GM12864 (cell line): ENCODE measurements around the gene CCBE1.

Source experiments
- DNase-seq: peaks from one replicate; pipeline ENCODE4 v3.0.0-alpha.2; 2011; ENCODE audit warnings: low read depth
- H3K4me3 ChIP-seq: 2 replicates; pipeline ENCODE4 v1.5.1; 2011; ENCODE audit warnings: mild to moderate bottlenecking, low read depth, low read length, control low read depth
- TF ChIP-seq, protein P1 (sequence below): IDR thresholded peaks from 2 replicates; pipeline ENCODE4 v1.5.1; 2011; ENCODE audit warnings: low read depth, mild to moderate bottlenecking, moderate library complexity, low read length, control low read depth, inconsistent platforms; ENCODE audit errors: missing control alignments

Gene CCBE1

DNA sequence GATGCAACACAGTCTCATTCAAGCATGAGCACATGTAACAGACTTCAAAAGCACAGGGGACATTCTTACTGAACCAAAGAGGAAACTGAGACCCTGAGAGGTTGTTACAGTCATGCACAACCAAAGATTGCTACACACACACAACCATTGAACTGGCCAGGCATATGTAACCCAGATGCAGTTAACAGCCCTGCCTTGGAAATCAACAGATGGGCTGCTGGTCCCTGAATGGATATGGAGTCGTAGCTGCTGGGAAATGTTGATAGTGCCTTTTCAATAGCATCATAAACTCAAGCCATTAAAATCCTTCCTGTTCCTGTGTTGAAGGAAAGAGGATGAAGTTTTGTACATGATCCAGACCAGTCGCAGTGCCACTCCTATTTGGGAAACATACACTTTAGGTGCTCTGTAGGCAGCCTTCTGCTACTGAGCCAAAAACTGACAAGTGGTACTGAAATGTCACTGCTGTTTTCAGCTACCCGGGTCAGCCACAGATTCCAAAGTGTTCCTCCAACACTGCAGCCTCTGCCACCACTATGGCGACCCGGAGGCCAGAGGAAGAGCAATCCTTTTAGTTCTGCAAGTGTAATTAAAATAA is 143.9 kb downstream of the CCBE1 start:
- TF ChIP-seq, protein P1, sequence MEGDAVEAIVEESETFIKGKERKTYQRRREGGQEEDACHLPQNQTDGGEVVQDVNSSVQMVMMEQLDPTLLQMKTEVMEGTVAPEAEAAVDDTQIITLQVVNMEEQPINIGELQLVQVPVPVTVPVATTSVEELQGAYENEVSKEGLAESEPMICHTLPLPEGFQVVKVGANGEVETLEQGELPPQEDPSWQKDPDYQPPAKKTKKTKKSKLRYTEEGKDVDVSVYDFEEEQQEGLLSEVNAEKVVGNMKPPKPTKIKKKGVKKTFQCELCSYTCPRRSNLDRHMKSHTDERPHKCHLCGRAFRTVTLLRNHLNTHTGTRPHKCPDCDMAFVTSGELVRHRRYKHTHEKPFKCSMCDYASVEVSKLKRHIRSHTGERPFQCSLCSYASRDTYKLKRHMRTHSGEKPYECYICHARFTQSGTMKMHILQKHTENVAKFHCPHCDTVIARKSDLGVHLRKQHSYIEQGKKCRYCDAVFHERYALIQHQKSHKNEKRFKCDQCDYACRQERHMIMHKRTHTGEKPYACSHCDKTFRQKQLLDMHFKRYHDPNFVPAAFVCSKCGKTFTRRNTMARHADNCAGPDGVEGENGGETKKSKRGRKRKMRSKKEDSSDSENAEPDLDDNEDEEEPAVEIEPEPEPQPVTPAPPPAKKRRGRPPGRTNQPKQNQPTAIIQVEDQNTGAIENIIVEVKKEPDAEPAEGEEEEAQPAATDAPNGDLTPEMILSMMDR: no peak

DNA sequence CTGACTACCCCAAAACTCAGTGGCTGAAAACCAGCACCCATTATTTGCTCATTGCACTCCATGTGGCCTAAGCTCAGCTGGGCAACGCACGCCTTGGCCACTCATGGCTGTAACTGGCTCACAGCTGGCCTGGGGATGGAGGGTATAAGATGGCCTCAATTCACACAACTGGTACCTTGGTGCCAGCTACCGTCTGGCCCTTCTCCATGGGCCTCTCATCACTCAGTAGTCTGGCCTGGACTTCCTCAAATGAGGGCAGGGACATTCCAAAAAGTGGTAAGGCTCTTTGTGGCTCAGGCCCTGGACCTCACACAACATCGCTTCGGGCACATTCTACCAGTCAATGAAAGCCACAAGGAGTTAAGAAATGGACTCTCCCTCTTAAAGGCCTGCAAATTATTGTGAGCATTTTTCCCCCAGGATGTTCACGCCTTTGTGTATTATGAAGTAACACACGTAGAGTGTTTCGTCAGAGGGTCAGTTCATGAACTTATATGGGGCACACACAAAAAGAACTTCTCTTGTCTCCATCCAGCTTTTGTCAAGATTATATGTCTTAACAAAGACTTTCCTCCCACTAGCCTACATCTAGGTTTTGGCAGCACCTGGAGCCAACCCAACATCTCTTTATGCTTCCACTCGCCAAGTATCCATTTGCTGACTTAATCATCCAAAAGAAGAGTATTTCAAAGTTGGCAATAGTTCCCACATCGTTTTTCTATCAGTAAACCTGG is 145.2 kb downstream of the CCBE1 start:
- H3K4me3 ChIP-seq: no peak overlapping the region
- DNase-seq: no peak
- TF ChIP-seq, protein P1: no peak

More for the DNA sequence above, 143.9 kb downstream of the CCBE1 start:
- DNase-seq: no peak
- no peak overlapping the region for H3K4me3 ChIP-seq

DNA sequence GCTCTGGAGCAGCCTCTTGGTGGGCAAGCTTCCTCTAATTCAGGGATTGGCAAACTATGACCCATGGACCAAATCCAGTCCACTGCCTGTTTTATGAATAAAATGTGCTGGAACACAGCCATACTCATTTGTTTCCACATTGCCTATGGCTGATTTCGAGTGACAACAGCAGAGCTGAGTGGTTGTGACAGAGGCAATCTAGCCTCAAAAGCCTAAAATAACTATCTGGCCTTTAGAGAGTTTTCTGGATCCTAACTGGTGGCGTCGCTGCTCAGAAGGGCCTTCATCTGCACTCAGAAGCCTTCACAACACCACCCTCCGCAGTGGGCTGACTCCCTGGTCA is 147.1 kb downstream of the CCBE1 start:
- H3K4me3 ChIP-seq: no peak overlapping the region
- no peak for DNase-seq
- TF ChIP-seq, protein P1: no peak

DNA sequence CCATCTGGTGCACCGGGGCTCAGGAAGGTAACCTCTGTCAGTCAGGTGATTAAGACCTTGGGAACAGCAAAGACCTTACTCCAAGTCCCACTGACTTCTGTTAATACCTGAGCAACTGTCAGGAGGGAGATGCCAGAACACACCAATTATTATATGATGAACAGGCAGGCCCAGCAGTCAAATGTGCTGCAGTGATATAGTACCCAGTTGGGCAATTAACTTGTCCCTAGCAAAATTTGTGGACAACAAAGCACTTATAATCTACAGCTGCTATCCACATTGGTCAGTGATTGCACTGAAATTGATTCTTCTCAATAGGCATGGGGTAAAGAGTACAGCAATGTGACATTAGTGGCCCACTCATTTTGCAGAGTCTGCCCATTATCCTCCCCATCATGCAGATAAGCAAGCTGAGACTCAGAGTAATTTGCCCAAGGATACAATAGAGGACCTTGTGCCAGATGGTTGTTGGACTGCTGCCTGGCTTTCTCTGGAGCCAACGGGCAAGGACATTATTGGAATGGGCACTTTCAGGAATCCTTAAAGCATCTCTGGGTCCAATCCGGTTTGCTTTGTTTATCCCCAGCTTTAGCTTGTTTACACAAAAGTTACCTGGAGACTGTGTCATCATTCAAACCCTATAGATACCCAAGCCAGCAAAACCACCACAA is 147.6 kb downstream of the CCBE1 start:
- no peak for DNase-seq
- TF ChIP-seq, protein P1: no peak
- H3K4me3 ChIP-seq: no peak overlapping the region

DNA sequence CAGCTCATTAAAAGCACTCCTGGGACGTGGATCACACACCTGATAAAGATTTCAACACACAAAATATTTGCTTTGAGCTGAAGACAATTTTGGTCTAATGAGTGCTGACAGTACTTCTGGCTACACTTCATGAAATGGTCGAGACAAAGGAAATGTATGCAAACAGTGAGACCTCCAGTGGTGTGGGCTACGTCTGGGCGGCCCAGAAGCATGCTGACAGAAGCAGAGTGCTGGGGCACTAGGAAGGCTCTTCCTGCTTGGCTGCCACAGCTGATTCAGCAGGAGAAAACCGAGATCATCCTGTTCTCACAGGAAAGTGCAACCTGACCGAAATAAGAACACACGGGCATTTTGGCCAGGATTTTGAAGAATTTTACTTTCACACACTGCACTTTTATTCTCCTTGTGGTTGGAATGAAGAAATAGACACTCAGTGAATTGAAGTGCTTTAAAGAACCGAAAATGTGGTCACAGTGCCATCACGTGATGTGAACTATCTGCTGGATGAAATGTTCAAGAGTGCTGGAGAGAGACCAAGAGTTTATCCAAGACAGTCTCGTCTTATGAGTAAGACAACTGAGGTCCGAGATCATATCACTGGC is 149.5 kb downstream of the CCBE1 start:
- DNase-seq: no peak
- TF ChIP-seq, protein P1: no peak
- no peak overlapping the region for H3K4me3 ChIP-seq

DNA sequence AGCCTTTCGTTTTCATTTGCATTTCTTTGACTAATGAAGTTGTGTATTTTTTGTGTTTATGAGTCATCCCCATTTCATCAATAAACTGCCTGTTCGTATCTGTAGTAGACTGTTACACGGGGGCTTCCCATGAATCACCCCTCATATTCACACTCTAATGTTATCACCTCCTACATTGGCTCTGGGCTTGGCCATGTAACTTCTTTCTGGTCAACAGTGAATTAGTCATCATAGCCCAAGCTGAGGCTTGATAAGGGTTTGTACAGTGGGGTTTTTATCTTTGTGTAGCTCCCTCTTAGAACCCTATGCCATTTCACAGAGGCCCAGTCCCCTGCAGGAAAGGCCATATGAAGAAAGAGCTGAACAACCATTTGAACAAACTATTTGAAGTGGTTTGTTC is 151.0 kb downstream of the CCBE1 start:
- TF ChIP-seq, protein P1: no peak
- H3K4me3 ChIP-seq: no peak overlapping the region
- DNase-seq: no peak
